GM21360 (cell line): ENCODE measurements around the gene FLNC.

ENCODE experiments used
- ATAC-seq: cut with Tn5 transposase; IDR thresholded peaks from one replicate; pipeline ENCODE4 v1.9.1; 2021; ENCODE audit warnings: mild to moderate bottlenecking, moderate library complexity; ENCODE audit not compliant: unreplicated experiment

Gene FLNC

DNA sequence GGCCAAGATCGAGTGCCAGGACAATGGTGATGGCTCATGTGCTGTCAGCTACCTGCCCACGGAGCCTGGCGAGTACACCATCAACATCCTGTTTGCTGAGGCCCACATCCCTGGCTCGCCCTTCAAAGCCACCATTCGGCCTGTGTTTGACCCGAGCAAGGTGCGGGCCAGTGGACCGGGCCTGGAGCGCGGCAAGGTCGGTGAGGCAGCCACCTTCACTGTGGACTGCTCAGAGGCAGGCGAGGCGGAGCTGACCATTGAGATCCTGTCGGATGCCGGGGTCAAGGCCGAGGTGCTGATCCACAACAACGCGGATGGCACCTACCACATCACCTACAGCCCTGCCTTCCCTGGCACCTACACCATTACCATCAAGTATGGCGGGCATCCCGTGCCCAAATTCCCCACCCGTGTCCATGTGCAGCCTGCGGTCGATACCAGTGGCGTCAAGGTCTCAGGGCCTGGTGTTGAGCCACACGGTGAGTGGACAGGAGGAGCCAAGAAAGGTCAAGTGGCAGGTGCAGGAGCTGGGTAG is 14.6 kb downstream of the FLNC start:
- ATAC-seq, result no peak

GRCh38 chr7:128845475-128845874 is 15.3 kb downstream of the FLNC start:
- no peak for ATAC-seq

GRCh38 chr7:128845987-128846386 is 15.8 kb downstream of the FLNC start:
- no peak for ATAC-seq

GRCh38 chr7:128846781-128847444 is 16.7 kb downstream of the FLNC start:
- ATAC-seq, result no peak

- no peak for ATAC-seq
These were observed 17.6 kb downstream of the FLNC start for GRCh38 chr7:128847721-128848211.

DNA sequence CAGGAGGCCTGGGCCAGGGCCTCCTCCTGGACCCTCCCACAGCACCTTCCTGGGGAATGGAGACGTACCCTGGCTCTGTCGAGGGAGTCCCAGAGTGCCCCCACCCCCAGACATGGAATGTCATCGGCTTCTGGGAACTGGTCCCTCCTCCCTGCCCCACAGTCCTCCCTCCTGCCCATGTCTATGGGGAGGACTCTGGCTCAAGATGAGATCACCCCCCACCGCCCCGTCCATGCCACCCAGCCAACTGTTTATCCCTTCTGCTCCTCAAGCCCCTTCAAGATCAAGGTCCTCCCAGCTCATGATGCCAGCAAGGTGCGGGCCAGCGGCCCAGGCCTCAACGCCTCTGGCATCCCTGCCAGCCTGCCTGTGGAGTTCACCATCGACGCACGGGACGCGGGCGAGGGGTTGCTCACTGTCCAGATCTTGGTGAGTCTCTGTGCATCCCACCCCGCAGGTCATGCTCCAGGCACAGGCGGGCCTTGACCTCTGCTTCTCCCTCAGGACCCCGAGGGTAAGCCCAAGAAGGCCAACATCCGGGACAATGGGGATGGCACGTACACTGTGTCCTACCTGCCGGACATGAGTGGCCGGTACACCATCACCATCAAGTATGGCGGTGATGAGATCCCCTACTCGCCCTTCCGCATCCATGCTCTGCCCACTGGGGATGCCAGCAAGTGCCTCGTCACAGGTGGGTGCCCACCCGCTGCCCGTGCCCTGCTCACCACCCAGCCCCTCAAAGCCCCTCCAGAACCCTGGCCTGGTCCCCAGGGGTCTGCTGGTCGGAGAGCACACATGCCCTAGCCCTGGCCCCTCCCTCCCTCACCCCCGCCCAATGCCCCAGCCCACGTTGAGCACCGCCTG is 18.3 kb downstream of the FLNC start:
- no peak for ATAC-seq

GRCh38 chr7:128849156-128849515 is 18.9 kb downstream of the FLNC start:
- ATAC-seq, result no peak

GRCh38 chr7:128849804-128850490 is 19.7 kb downstream of the FLNC start:
- no peak for ATAC-seq

- no peak for ATAC-seq
These were observed 22.5 kb downstream of the FLNC start for GRCh38 chr7:128852537-128853254.

DNA sequence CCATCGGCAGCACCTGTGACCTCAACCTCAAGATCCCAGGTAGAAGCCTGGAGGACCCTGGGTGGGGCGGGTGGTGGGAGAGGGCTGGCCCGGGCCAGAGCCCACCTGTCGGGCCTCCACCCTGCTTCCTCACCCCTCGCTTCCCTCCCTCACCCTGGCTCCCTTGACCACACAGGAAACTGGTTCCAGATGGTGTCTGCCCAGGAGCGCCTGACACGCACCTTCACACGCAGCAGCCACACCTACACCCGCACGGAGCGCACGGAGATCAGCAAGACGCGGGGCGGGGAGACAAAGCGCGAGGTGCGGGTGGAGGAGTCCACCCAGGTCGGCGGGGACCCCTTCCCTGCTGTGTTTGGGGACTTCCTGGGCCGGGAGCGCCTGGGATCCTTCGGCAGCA is 23.6 kb downstream of the FLNC start:
- ATAC-seq, result no peak

GRCh38 chr7:128854396-128854795 is 24.2 kb downstream of the FLNC start:
- ATAC-seq, result no peak

GRCh38 chr7:128855559-128855958 is 25.4 kb downstream of the FLNC start:
- no peak for ATAC-seq

GRCh38 chr7:128856001-128856718 is 26.0 kb downstream of the FLNC start:
- ATAC-seq, result no peak

DNA sequence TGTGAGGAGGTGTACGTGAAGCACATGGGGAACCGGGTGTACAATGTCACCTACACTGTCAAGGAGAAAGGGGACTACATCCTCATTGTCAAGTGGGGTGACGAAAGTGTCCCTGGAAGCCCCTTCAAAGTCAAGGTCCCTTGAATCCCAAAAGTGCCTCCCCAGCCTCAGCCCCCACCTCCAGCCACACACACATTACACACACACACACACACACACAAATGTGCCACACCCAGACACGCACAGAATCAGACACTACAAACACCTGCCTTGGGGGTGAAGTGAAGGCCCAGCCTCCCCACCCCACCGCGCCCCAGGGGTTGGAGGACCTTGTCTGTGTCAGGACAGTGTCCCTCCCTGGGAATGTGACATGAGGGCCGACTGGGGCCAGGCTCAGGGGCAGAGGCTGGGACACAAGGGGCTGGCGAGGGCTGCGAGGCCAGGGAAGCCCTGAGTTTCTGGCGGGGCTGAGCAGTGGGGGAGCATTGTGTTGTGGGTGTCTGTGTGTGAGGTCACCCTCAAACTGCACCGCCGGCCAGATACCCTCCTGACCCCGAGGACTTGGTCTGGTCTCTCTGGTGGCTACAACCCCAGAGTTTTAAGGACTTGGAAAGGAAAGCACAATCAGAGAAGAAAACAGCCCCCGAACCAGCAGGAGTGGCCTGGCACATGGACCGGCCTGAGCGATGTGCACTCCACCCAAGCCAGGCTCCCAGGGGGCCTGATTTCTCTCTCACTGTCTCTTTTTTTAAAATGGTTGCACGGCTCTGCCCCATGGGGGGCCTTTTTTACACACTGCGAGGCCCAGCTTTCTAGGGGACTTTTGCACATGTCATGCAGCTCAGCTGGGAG is 28.4 kb downstream of the FLNC start:
- no peak for ATAC-seq

DNA sequence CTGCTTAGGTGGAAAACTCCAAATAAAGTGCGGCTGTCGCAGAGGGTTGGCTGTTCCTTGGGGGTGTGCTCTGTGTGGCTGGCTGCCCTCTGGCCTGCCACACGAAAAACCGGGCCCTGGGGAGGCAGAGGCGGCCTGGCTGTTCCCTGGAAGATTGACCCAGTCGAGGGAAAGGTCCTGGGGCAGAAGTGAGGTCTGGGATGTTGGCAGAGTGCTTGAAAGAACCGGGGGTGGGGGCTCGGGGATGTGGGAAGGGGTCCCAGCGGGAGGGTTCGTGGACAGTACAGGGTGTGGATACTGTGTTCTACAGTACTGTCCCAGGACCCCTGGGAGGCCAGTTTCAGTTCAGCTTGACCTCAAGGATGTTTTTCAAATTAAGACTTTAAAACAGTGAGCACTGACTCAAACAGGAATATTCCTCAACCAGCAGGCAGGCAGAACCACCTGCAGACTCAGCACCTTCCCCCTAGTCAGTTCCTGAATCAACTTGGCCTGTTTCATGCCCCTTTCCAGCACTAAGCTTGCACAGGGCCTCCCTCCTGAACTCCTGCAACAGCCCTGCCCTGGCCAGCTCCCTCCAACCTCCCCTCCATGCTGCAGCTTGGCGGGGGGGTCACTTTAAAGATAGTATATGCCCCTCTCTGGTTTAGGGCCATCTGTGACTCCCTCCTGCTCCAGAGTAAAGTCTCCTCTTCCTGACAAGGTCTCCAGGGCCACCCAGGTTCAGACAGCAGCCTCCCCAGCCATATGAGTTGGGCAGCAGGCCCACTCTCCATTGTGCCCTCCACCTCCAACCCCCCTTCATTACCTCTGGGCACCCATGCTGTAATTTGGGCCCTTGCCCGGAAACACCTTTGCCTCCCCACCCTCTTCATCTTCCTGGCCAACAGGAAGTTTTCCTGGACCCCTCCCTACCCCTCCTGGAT is 29.3 kb downstream of the FLNC start:
- no peak for ATAC-seq

- no peak for ATAC-seq
These were observed 30.2 kb downstream of the FLNC start for GRCh38 chr7:128860158-128861073.

DNA sequence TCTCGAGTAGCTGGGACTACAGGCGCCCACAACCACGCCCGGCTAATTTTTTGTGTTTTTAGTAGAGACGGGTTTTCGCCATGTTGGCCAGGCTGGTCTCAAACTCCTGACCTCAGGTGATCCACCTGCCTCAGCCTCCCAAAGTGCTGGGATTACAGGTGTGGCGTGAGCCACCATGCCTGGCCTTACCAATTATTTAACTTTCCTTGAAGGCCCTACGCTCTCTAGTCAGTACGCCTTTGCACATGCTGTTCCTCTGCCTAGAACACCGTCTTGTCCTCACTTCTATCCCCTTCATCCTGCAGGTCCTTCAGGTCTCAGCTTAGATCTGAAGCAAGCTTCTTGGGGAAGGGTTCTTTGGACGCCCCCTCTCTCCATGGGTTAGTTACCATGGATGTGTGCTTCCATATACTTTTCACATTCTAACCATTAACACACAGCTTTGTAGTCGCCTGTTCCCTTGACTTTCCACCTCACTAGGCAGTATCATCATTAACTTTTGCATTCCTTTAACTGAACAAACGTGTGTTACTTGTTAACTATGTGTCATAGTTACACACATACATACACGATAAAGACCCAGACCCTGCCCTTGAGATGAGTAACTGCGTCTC is 31.9 kb downstream of the FLNC start:
- ATAC-seq, result no peak
